ENCODE measurements around the gene HOXA3.

The HOXA3 gene

GRCh38 chr7:27165996-27166530 is 13.7 kb upstream of the HOXA3 start:
- DNase-seq, result peak in 1 of 2 experiments; percentile 87

- DNase-seq, result peak in 1 of 2 experiments; percentile 93
Observed at GRCh38 chr7:27165089-27165995, 13.0 kb upstream of the HOXA3 start, which contains the start of gene HOXA9. Gene HOXA9 (minus strand): TSS chr7:27165537. CDS start chr7:27165457, 80 bp downstream.

GRCh38 chr7:27164367-27165088 is 12.1 kb upstream of the HOXA3 start:
- DNase-seq, result peak in 1 of 2 experiments; percentile 77

- no peak for DNase-seq
Observed at GRCh38 chr7:27164045-27164366, 11.6 kb upstream of the HOXA3 start.

GRCh38 chr7:27163288-27164044 is 11.1 kb upstream of the HOXA3 start:
- peak in 1 of 2 experiments; percentile 63 for DNase-seq

GRCh38 chr7:27162561-27163287 is 10.3 kb upstream of the HOXA3 start:
- DNase-seq, result peak in 1 of 2 experiments; percentile 43

GRCh38 chr7:27161721-27162560 is 9.6 kb upstream of the HOXA3 start:
- DNase-seq, result peak in 1 of 2 experiments; percentile 74

- peak in 1 of 2 experiments; percentile 85 for DNase-seq
Observed at GRCh38 chr7:27161214-27161720, 8.9 kb upstream of the HOXA3 start.

- peak in 1 of 2 experiments; percentile 94 for DNase-seq
Observed at GRCh38 chr7:27160546-27161213, 8.3 kb upstream of the HOXA3 start.

GRCh38 chr7:27160145-27160545 is 7.8 kb upstream of the HOXA3 start:
- peak in 1 of 2 experiments; percentile 72 for DNase-seq

- peak; percentile 88 to 89 for DNase-seq
Observed at GRCh38 chr7:27159266-27160144, 7.1 kb upstream of the HOXA3 start.

- DNase-seq, result no peak
Observed at GRCh38 chr7:27158436-27159265, 6.3 kb upstream of the HOXA3 start.

GRCh38 chr7:27157702-27158431 is 5.5 kb upstream of the HOXA3 start:
- no peak for DNase-seq

- DNase-seq, result no peak
Observed at GRCh38 chr7:27156916-27157701, 4.7 kb upstream of the HOXA3 start.

- DNase-seq, result no peak
Observed at GRCh38 chr7:27156508-27156898, 4.1 kb upstream of the HOXA3 start, which contains the start of gene HOXA7. Gene HOXA7 (minus strand): TSS chr7:27156675. CDS start chr7:27156545, 130 bp downstream.

GRCh38 chr7:27155816-27156507 is 3.6 kb upstream of the HOXA3 start:
- no peak for DNase-seq
